ENCODE data around the gene SALL3. TPM values are rescaled to one million over a fixed set of nuclear protein-coding genes. Genes with fewer than 3 reads are reported as not detected.
"Not testable (repeated sequence)": the region's sequence is repeated elsewhere in the genome, so short reads cannot be mapped to it uniquely, and the experiment has no call there.

SALL3 gene
- total RNA-seq: under 0.01 and 0.05 TPM in 2 replicates

- DNase-seq: no peak
Observed at GRCh38 chr18:78979730-78980278, at the start of gene SALL3. SALL3 (plus strand) TSS chr18:78979818; CDS start chr18:78980275, 457 bp downstream.

GRCh38 chr18:78932281-78932680, 47.3 kb upstream of the SALL3 start:
- DNase-seq: no peak

- DNase-seq: no peak
Observed at GRCh38 chr18:78934003-78934402, 45.6 kb upstream of the SALL3 start.

GRCh38 chr18:78934551-78935225, 44.9 kb upstream of the SALL3 start:
- DNase-seq: no peak

GRCh38 chr18:78935406-78935805, 44.2 kb upstream of the SALL3 start:
- no peak for DNase-seq

GRCh38 chr18:78936251-78937005, 43.2 kb upstream of the SALL3 start:
- no peak for DNase-seq

- DNase-seq: no peak
Observed at GRCh38 chr18:78937166-78937565, 42.5 kb upstream of the SALL3 start.

GRCh38 chr18:78939105-78939504, 40.5 kb upstream of the SALL3 start:
- DNase-seq: no peak

- DNase-seq: no peak
Observed at GRCh38 chr18:78939734-78940494, 39.7 kb upstream of the SALL3 start.

GRCh38 chr18:78942236-78942635, 37.4 kb upstream of the SALL3 start:
- not testable (repeated sequence) for DNase-seq

GRCh38 chr18:78945628-78946027, 34.0 kb upstream of the SALL3 start:
- no peak for DNase-seq

GRCh38 chr18:78947291-78947690, 32.3 kb upstream of the SALL3 start:
- no peak for DNase-seq

GRCh38 chr18:78948221-78948620, 31.4 kb upstream of the SALL3 start:
- no peak for DNase-seq

- no peak for DNase-seq
Observed at GRCh38 chr18:78948707-78949106, 30.9 kb upstream of the SALL3 start.

- DNase-seq: no peak
Observed at GRCh38 chr18:78949216-78949615, 30.4 kb upstream of the SALL3 start.

- no peak for DNase-seq
Observed at GRCh38 chr18:78950386-78950785, 29.2 kb upstream of the SALL3 start.

GRCh38 chr18:78953566-78953965, 26.1 kb upstream of the SALL3 start:
- DNase-seq: no peak

- no peak for DNase-seq
Observed at GRCh38 chr18:78955051-78955450, 24.6 kb upstream of the SALL3 start.

- DNase-seq: no peak
Observed at GRCh38 chr18:78957140-78957539, 22.5 kb upstream of the SALL3 start.

- DNase-seq: no peak
Observed at GRCh38 chr18:78960709-78961108, 18.9 kb upstream of the SALL3 start.

GRCh38 chr18:78962098-78962497, 17.5 kb upstream of the SALL3 start:
- DNase-seq: no peak

GRCh38 chr18:78964727-78965126, 14.9 kb upstream of the SALL3 start:
- not testable (repeated sequence) for DNase-seq

- no peak for DNase-seq
Observed at GRCh38 chr18:78965260-78965659, 14.4 kb upstream of the SALL3 start.

All from dermis blood vessel endothelial cell (primary cell).